SH-SY5Y (cell line): ENCODE data around the gene RGS14.

ENCODE experiments used
- GATA2 ChIP-seq: IDR thresholded peaks from 2 replicates; pipeline ENCODE4 v1.6.1; 2011; ENCODE audit warnings: mild to moderate bottlenecking, low read depth, low read length
- GATA3 ChIP-seq: IDR thresholded peaks from 2 replicates; pipeline ENCODE4 v1.6.1; 2011; ENCODE audit warnings: low read depth, mild to moderate bottlenecking, low read length, moderate library complexity

- TF ChIP-seq GATA3 (no peak), GATA2 (no peak)
Measured at GRCh38 chr5:177409043-177409801, 51.5 kb downstream of the RGS14 start, which contains the start of gene F12.
